BLaER1 treated with 17β-estradiol and CSF1 and Interleukin-3, amounts not matched to agents 10 nM and 100 nM (cell line): ENCODE measurements around the gene MANSC4.

Source experiments
- H3K27ac ChIP-seq, 11 experiments: shearing (Covaris generic); formaldehyde crosslinking; 2 replicates each; pipeline ENCODE4 v1.8.1; 2022
- H3K27me3 ChIP-seq, 11 experiments: shearing (Covaris generic); formaldehyde crosslinking; 2 replicates each; pipeline ENCODE4 v1.8.1; 2022
- H3K36me3 ChIP-seq, 11 experiments: shearing (Covaris generic); formaldehyde crosslinking; 2 replicates each; pipeline ENCODE4 v1.8.1; 2022
- H3K4me1 ChIP-seq, 10 experiments: shearing (Covaris generic); formaldehyde crosslinking; 2 replicates each; pipeline ENCODE4 v1.8.1; 2022
- H3K4me2 ChIP-seq, 11 experiments: shearing (Covaris generic); formaldehyde crosslinking; 2 replicates each; pipeline ENCODE4 v1.8.1; 2022
- H3K4me3 ChIP-seq, 10 experiments: shearing (Covaris generic); formaldehyde crosslinking; 2 replicates each; pipeline ENCODE4 v1.8.1; 2022
- H3K9ac ChIP-seq, 11 experiments: shearing (Covaris generic); formaldehyde crosslinking; 2 replicates each; pipeline ENCODE4 v1.8.1; 2022
- H3K9me3 ChIP-seq, 11 experiments: shearing (Covaris generic); formaldehyde crosslinking; replicated peaks in 1 of 11; 2 replicates each; pipeline ENCODE4 v1.8.1; 2022
- H4K20me1 ChIP-seq, 11 experiments: shearing (Covaris generic); formaldehyde crosslinking; 2 replicates each; pipeline ENCODE4 v1.8.1; 2022
- Cebpa-rat ChIP-seq, 11 experiments: shearing (Covaris generic); IDR thresholded peaks; 2 replicates each; pipeline ENCODE4 v1.8.1; 2022

The MANSC4 gene

DNA sequence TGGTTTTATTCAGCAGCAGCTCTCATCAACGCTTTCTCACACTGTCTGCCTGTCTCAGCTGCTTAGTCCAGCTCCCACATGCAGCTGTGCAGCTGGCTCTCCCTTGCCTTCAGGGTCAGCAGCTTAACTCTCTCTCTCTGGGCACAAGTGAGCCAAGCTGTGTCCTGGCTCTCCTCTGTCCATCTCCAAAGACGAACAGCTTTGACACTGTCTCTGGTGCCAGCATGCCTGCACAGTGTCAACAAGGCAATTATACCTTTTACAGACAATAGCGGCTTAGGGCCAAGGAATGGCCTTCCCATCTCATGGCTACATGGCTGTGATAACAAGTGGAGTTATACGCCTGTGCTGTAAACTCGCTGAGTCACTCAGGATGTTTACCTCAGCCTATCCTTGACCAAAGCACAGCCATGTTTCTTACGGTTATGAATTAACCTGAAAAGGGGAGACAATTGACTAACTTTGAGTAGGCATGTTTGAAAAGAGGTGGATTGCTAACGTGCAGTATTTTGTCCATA lies 38.4 kb upstream of the MANSC4 start:
- H3K4me2 ChIP-seq, result no peak overlapping the region
- no peaks in the 10 kb centered on the region for H3K9me3 ChIP-seq
- no peaks in the 10 kb centered on the region for H3K36me3 ChIP-seq
- H4K20me1 ChIP-seq, result no peaks in the 10 kb centered on the region
- no peak overlapping the region for H3K9ac ChIP-seq
- H3K4me1 ChIP-seq, result peaks cover 0 to 9% (median 5%) of the 10 kb centered on the region in 10 experiments; a peak in 8 of 20 replicates
- H3K27me3 ChIP-seq, result no peaks in the 10 kb centered on the region
- TF ChIP-seq Cebpa-rat (IDR thresholded peaks at IDR 0.05), result no peak
- H3K4me3 ChIP-seq, result no peak overlapping the region
- no peak overlapping the region for H3K27ac ChIP-seq

DNA sequence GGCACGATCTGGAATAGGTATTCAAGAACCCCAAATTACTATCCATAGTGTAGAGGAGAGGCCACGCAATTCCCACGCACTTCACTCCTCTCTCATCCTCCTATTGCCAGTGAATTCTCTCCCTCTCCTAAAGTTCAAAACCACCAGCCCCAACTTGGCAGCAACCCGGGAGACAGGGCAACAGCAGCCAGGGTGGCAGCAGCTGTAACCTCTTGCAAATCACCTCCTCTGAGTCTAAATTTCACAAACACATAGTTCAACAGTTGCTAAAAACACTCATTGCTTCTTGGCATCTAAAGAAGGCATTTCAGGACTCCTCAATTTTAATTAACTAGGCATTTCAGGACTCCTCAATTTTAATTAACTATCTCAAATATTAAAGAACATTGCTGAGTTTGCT lies 37.7 kb upstream of the MANSC4 start:
- Histone ChIP-seq H3K27me3 (no peaks in the 10 kb centered on the region), H3K4me1 (peaks cover 0 to 9% (median 5%) of the 10 kb centered on the region in 10 experiments; a peak in 8 of 20 replicates), H3K4me2 (no peak overlapping the region), H3K4me3 (no peak overlapping the region), H3K9ac (no peak overlapping the region), H4K20me1 (no peaks in the 10 kb centered on the region), H3K9me3 (no peaks in the 10 kb centered on the region), H3K36me3 (no peaks in the 10 kb centered on the region), H3K27ac (no peak overlapping the region)
- TF ChIP-seq Cebpa-rat (IDR thresholded peaks at IDR 0.05), result no peak

- H3K4me3 ChIP-seq, result no peak overlapping the region
- no peaks in the 10 kb centered on the region for H3K4me1 ChIP-seq
- no peak overlapping the region for H3K27ac ChIP-seq
- no peak overlapping the region for H3K9ac ChIP-seq
- no peak overlapping the region for H3K4me2 ChIP-seq
- no peaks in the 10 kb centered on the region for H3K36me3 ChIP-seq
- no peaks in the 10 kb centered on the region for H3K9me3 ChIP-seq
- no peaks in the 10 kb centered on the region for H3K27me3 ChIP-seq
- no peaks in the 10 kb centered on the region for H4K20me1 ChIP-seq
- no peak for TF ChIP-seq Cebpa-rat (IDR thresholded peaks at IDR 0.05)
Measured at GRCh38 chr12:27814851-27815591, 35.0 kb upstream of the MANSC4 start.

DNA sequence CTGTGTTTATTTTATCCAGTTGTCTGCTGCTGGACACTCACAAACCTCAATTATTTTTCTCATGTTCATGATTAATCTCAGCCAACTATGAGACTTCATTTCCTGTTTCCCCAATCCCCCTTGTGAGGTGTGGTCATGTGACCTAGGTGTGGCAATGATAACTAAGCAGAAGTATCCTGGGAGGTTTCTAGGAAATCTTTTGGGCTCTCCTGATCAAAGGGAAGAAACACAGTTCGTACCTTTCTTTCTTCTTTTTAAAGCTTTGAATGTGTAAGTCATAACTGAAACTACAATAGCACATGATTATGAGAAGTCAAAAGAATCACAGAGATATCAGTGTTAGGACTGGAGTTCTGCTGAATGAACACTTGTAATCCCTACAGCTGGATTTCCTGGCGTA lies 34.4 kb upstream of the MANSC4 start:
- no peaks in the 10 kb centered on the region for H4K20me1 ChIP-seq
- H3K4me3 ChIP-seq, result no peak overlapping the region
- no peak overlapping the region for H3K4me2 ChIP-seq
- H3K9ac ChIP-seq, result no peak overlapping the region
- H3K9me3 ChIP-seq, result no peaks in the 10 kb centered on the region
- TF ChIP-seq Cebpa-rat (IDR thresholded peaks at IDR 0.05), result no peak
- H3K27ac ChIP-seq, result no peak overlapping the region
- H3K27me3 ChIP-seq, result no peaks in the 10 kb centered on the region
- H3K36me3 ChIP-seq, result no peaks in the 10 kb centered on the region
- H3K4me1 ChIP-seq, result no peaks in the 10 kb centered on the region

GRCh38 chr12:27812502-27812901 lies 32.5 kb upstream of the MANSC4 start:
- H3K4me2 ChIP-seq, result no peak overlapping the region
- no peaks in the 10 kb centered on the region for H3K27me3 ChIP-seq
- H3K4me3 ChIP-seq, result no peak overlapping the region
- H3K9ac ChIP-seq, result no peak overlapping the region
- no peaks in the 10 kb centered on the region for H3K4me1 ChIP-seq
- no peaks in the 10 kb centered on the region for H3K9me3 ChIP-seq
- H3K27ac ChIP-seq, result no peak overlapping the region
- no peaks in the 10 kb centered on the region for H3K36me3 ChIP-seq
- H4K20me1 ChIP-seq, result no peaks in the 10 kb centered on the region
- no peak for TF ChIP-seq Cebpa-rat (IDR thresholded peaks at IDR 0.05)

DNA sequence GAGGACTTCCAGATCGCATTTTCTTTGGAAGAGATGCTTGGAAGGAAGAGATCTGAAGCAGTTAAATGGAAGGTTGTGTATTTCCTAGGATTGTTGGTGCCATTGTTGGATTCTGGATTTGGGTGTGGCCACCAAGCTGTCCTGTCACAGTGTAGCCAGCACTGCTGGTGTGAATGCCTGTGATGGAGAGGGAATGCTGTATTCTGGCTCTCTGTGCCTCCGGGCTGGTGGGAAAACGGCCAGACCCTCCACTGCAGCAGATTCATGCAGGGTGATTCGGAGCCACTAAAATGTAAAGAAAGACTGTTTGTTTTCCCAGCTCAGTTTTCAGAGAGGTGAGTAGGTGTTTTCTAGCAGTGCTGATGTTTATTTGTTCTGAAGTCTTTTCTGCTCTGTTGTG lies 30.7 kb upstream of the MANSC4 start:
- Histone ChIP-seq H3K4me2 (no peak overlapping the region), H3K27ac (no peak overlapping the region), H3K27me3 (no peaks in the 10 kb centered on the region), H3K36me3 (no peaks in the 10 kb centered on the region), H4K20me1 (no peaks in the 10 kb centered on the region), H3K9ac (no peak overlapping the region), H3K4me1 (0 out of 20 replicates have a peak, but pooled peaks cover 0 to 4% (median 0%) of the 10 kb centered on the region in 10 experiments), H3K4me3 (no peak overlapping the region), H3K9me3 (no peaks in the 10 kb centered on the region)
- no peak for TF ChIP-seq Cebpa-rat (IDR thresholded peaks at IDR 0.05)

DNA sequence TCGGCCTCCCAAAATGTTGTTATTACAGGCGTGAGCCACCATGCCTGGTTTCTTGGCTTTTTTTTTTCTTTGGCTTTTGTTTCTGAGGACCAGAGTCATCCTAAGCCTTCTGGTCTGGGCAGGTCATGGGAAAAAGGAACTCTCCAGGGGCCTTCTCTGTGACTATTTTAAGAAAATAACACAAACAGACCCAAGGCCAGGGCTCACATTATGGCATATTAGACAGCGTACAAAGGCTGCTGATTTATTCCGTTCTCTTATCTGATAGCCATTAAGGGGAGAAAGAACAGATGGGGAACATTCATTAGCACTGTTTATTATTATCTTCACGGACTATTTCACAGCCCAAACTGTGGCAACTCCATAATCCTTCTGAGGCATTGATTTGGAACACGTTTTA lies 28.8 kb upstream of the MANSC4 start:
- H4K20me1 ChIP-seq, result no peaks in the 10 kb centered on the region
- no peaks in the 10 kb centered on the region for H3K27me3 ChIP-seq
- TF ChIP-seq Cebpa-rat (IDR thresholded peaks at IDR 0.05), result no peak
- H3K4me3 ChIP-seq, result no peak overlapping the region
- no peak overlapping the region for H3K27ac ChIP-seq
- peaks cover 8 to 11% (median 9%) of the 10 kb centered on the region in 10 experiments; a peak in 19 of 20 replicates for H3K4me1 ChIP-seq
- no peak overlapping the region for H3K4me2 ChIP-seq
- no peaks in the 10 kb centered on the region for H3K36me3 ChIP-seq
- H3K9ac ChIP-seq, result no peak overlapping the region
- H3K9me3 ChIP-seq, result no peaks in the 10 kb centered on the region

DNA sequence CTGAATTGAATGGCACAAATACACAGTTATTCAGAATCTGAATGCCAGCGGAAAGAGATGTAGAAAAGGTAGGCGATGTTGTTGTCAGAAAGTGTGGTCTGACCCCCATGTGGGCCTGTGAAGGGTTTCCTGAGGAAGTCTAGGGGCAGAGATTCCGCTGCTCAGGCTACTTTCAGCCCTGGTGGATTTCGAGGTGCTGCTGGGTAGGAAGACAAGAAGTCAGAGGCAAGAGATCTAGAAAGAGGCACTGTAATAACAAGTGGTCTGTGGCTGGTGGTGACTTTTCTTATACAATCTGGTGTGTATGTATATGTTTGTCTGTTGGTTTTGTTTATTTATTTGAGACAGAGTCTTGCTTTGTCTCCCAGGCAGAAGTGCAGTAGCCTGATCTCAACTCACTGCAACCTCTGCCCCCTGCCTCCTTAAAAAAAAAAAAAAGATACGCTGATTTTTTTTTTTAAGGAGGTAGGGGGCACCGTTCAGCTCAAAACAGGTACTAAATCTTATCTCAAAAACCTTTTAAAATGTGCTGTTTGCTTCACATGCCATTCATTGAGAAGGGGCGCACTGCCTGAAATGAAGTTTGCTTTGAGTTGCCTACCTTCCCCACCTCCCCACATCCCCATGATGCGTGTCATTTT lies 27.1 kb upstream of the MANSC4 start:
- Histone ChIP-seq H3K9me3 (no peaks in the 10 kb centered on the region), H3K27me3 (no peaks in the 10 kb centered on the region), H3K4me3 (no peak overlapping the region), H3K27ac (no peak overlapping the region), H3K9ac (no peak overlapping the region), H3K36me3 (no peaks in the 10 kb centered on the region), H4K20me1 (no peaks in the 10 kb centered on the region), H3K4me1 (peaks cover 11 to 15% (median 13%) of the 10 kb centered on the region in 10 experiments; a peak in 19 of 20 replicates), H3K4me2 (no peak overlapping the region)
- TF ChIP-seq Cebpa-rat (IDR thresholded peaks at IDR 0.05), result no peak

GRCh38 chr12:27806259-27806658 lies 26.2 kb upstream of the MANSC4 start:
- Histone ChIP-seq H3K9me3 (no peaks in the 10 kb centered on the region), H3K4me2 (no peak overlapping the region), H3K4me3 (no peak overlapping the region), H3K36me3 (peaks cover 0 to 7% (median 4%) of the 10 kb centered on the region in 11 experiments; a peak in 9 of 22 replicates), H4K20me1 (no peaks in the 10 kb centered on the region; a peak in 1 of 22 replicates), H3K27ac (no peak overlapping the region), H3K9ac (no peak overlapping the region), H3K27me3 (no peaks in the 10 kb centered on the region), H3K4me1 (peaks cover 11 to 15% (median 13%) of the 10 kb centered on the region in 10 experiments; a peak in 19 of 20 replicates)
- TF ChIP-seq Cebpa-rat (IDR thresholded peaks at IDR 0.05), result no peak
